Neural cell (in vitro differentiated cells): ENCODE measurements around the gene FAM168B. TPM values are rescaled to one million over a fixed set of nuclear protein-coding genes. Genes with fewer than 3 reads are reported as not detected.
A peak's percentile ranks its signal among the peaks of the same experiment; 100 is the strongest.

Experiments
- H2AFZ ChIP-seq: fragments of 200-600, 300-800 bp; sonication (generic), shearing (Covaris generic); 2 replicates; pipeline ENCODE4 v1.6.0; 2014; ENCODE audit warnings: low read depth, mild to moderate bottlenecking, antibody characterized with exemption, low read length, moderate library complexity
- H3F3A ChIP-seq: fragments of 200-600 bp; shearing (Covaris generic); 2 replicates; pipeline ENCODE4 v1.6.1; 2016; ENCODE audit warnings: mild to moderate bottlenecking, moderate library complexity, mixed read lengths, antibody characterized with exemption, low read length; ENCODE audit not compliant: insufficient read depth, poor library complexity, severe bottlenecking
- H3K27ac ChIP-seq: fragments of 200-600, 300-800 bp; sonication (generic), shearing (Covaris generic); 2 replicates; pipeline ENCODE4 v1.5.1; 2014; ENCODE audit warnings: mild to moderate bottlenecking, low read length, moderate library complexity
- H3K27me3 ChIP-seq: fragments of 300-800, 200-600 bp; sonication (generic), shearing (Covaris generic); 2 replicates; pipeline ENCODE4 v1.6.0; 2014; ENCODE audit warnings: mild to moderate bottlenecking, low read depth, low read length, moderate library complexity; ENCODE audit not compliant: insufficient read depth
- H3K36me3 ChIP-seq: fragments of 300-800, 200-600 bp; sonication (generic), shearing (Covaris generic); 2 replicates; pipeline ENCODE4 v1.5.1; 2014; ENCODE audit warnings: mild to moderate bottlenecking, antibody characterized with exemption, low read length, moderate library complexity; ENCODE audit not compliant: insufficient read depth
- H3K4me2 ChIP-seq: fragments of 300-800, 200-600 bp; sonication (generic), shearing (Covaris generic); 2 replicates; pipeline ENCODE4 v1.6.0; 2014; ENCODE audit warnings: mild to moderate bottlenecking, low read length
- H3K4me3 ChIP-seq: fragments of 300-800, 200-600 bp; sonication (generic), shearing (Covaris generic); 2 replicates; pipeline ENCODE4 v1.5.1; 2014; ENCODE audit warnings: mild to moderate bottlenecking, low read length, moderate library complexity
- H3K79me2 ChIP-seq: fragments of 200-600 bp; shearing (Covaris generic); replicated peaks from 2 replicates; pipeline ENCODE4 v1.6.0; 2014; ENCODE audit warnings: mild to moderate bottlenecking, low read length, moderate library complexity; ENCODE audit not compliant: insufficient read depth
- H3K9ac ChIP-seq: fragments of 300-800, 200-600 bp; sonication (generic), shearing (Covaris generic); 2 replicates; pipeline ENCODE4 v1.6.1; 2016; ENCODE audit warnings: mild to moderate bottlenecking, low read length, mixed read lengths
- H3K9me2 ChIP-seq: fragments of 200-600 bp; shearing (Covaris generic); 2 replicates; pipeline ENCODE4 v1.6.1; 2016; ENCODE audit warnings: mild to moderate bottlenecking, low read length, mixed read lengths; ENCODE audit not compliant: insufficient read depth
- H3K9me3 ChIP-seq: fragments of 200-600, 300-800 bp; sonication (generic), shearing (Covaris generic); 2 replicates; pipeline ENCODE4 v1.6.1; 2016; ENCODE audit warnings: mild to moderate bottlenecking, mixed run types, low read length, moderate library complexity, mixed read lengths
- H4K20me1 ChIP-seq: fragments of 200-600 bp; shearing (Covaris generic); 2 replicates; pipeline ENCODE4 v1.6.1; 2016; ENCODE audit warnings: mild to moderate bottlenecking, mixed run types; ENCODE audit not compliant: insufficient read depth
- EP300 ChIP-seq: fragments of 450-650 bp; conservative IDR thresholded peaks from 2 replicates; pipeline ENCODE4 v1.6.1; 2014; ENCODE audit warnings: antibody characterized with exemption, mild to moderate bottlenecking, moderate library complexity; ENCODE audit not compliant: poor library complexity, severe bottlenecking
- EZH2 ChIP-seq: fragments of 200-600, 300-800 bp; shearing (Covaris generic), sonication (generic); IDR thresholded peaks from 2 replicates; pipeline ENCODE4 v1.6.1; 2014; ENCODE audit warnings: antibody characterized with exemption, low read length, borderline replicate concordance, mild to moderate bottlenecking; ENCODE audit not compliant: insufficient read depth, poor library complexity, severe bottlenecking
- MXI1 ChIP-seq: fragments of 450-650 bp; conservative IDR thresholded peaks from 2 replicates; pipeline ENCODE4 v1.6.1; 2014; ENCODE audit warnings: antibody characterized with exemption, mild to moderate bottlenecking; ENCODE audit not compliant: poor library complexity, severe bottlenecking
- POLR2AphosphoS5 ChIP-seq: IDR thresholded peaks from 2 replicates; pipeline ENCODE4 v1.6.1; 2012
- RAD21 ChIP-seq: fragments of 450-650 bp; conservative IDR thresholded peaks from 2 replicates; pipeline ENCODE4 v1.6.1; 2014; ENCODE audit warnings: antibody characterized with exemption, mild to moderate bottlenecking, moderate library complexity
- SMC3 ChIP-seq: fragments of 450-650 bp; conservative IDR thresholded peaks from 2 replicates; pipeline ENCODE4 v1.6.1; 2014; ENCODE audit warnings: antibody characterized with exemption, mild to moderate bottlenecking, moderate library complexity; ENCODE audit not compliant: poor library complexity
- TAF1 ChIP-seq: IDR thresholded peaks from 2 replicates; pipeline ENCODE4 v1.6.1; 2012; ENCODE audit warnings: low read depth
- polyA plus RNA-seq: library from polyadenylated mRNA; depleted of rRNA; stranded (reverse); fragments of >200 nt; gene quantifications from 2 replicates; pipeline ENCODE4 v1.2.3, GENCODE V29; 2014
- TF ChIP-seq, protein P1 (sequence below): IDR thresholded peaks from 2 replicates; pipeline ENCODE4 v1.6.1; 2012; ENCODE audit warnings: borderline replicate concordance
- TF ChIP-seq, protein P2 (sequence below): fragments of 450-650 bp; IDR thresholded peaks from 2 replicates; pipeline ENCODE4 v1.5.1; 2014; ENCODE audit warnings: antibody characterized with exemption, mild to moderate bottlenecking, moderate library complexity; ENCODE audit not compliant: poor library complexity, severe bottlenecking

The FAM168B gene
- polyA plus RNA-seq, 1 donor from 2014 or later: 162 TPM

DNA sequence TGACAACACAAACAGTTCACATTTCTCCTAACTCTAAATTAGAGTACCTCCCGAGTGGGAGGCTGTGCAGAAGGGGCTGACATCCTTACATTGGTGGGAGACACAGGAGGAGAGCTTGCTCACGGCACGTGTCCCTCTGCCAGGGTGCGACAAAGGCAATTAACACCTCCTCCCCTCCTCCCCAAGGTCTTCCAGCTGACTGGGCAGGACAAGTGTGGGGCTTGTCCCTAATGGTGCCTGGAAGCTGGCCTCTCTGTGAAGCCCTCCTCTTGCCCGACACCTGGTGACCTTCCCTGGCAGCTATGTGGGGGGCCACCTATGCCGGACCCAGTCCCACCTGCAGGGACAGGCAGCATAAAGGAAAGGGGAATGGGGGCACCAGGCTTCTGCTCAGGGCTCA lies 57.0 kb downstream of the FAM168B start:
- peak overlapping the region; percentile 8 for H3K27ac ChIP-seq
- no peak overlapping the region for H2AFZ ChIP-seq
- no peak overlapping the region for H3K4me3 ChIP-seq
- H3K4me2 ChIP-seq: no peak overlapping the region
- no peaks in the 10 kb centered on the region for H4K20me1 ChIP-seq
- TF ChIP-seq SMC3 (no peak), EP300 (no peak), TAF1 (no peak), POLR2AphosphoS5 (no peak), EZH2 (no peak), MXI1 (no peak), RAD21 (no peak)
- TF ChIP-seq, protein P1, sequence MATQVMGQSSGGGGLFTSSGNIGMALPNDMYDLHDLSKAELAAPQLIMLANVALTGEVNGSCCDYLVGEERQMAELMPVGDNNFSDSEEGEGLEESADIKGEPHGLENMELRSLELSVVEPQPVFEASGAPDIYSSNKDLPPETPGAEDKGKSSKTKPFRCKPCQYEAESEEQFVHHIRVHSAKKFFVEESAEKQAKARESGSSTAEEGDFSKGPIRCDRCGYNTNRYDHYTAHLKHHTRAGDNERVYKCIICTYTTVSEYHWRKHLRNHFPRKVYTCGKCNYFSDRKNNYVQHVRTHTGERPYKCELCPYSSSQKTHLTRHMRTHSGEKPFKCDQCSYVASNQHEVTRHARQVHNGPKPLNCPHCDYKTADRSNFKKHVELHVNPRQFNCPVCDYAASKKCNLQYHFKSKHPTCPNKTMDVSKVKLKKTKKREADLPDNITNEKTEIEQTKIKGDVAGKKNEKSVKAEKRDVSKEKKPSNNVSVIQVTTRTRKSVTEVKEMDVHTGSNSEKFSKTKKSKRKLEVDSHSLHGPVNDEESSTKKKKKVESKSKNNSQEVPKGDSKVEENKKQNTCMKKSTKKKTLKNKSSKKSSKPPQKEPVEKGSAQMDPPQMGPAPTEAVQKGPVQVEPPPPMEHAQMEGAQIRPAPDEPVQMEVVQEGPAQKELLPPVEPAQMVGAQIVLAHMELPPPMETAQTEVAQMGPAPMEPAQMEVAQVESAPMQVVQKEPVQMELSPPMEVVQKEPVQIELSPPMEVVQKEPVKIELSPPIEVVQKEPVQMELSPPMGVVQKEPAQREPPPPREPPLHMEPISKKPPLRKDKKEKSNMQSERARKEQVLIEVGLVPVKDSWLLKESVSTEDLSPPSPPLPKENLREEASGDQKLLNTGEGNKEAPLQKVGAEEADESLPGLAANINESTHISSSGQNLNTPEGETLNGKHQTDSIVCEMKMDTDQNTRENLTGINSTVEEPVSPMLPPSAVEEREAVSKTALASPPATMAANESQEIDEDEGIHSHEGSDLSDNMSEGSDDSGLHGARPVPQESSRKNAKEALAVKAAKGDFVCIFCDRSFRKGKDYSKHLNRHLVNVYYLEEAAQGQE: no peak
- TF ChIP-seq, protein P2, sequence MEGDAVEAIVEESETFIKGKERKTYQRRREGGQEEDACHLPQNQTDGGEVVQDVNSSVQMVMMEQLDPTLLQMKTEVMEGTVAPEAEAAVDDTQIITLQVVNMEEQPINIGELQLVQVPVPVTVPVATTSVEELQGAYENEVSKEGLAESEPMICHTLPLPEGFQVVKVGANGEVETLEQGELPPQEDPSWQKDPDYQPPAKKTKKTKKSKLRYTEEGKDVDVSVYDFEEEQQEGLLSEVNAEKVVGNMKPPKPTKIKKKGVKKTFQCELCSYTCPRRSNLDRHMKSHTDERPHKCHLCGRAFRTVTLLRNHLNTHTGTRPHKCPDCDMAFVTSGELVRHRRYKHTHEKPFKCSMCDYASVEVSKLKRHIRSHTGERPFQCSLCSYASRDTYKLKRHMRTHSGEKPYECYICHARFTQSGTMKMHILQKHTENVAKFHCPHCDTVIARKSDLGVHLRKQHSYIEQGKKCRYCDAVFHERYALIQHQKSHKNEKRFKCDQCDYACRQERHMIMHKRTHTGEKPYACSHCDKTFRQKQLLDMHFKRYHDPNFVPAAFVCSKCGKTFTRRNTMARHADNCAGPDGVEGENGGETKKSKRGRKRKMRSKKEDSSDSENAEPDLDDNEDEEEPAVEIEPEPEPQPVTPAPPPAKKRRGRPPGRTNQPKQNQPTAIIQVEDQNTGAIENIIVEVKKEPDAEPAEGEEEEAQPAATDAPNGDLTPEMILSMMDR: no peak
- H3K79me2 ChIP-seq: no peaks in the 10 kb centered on the region
- H3K9ac ChIP-seq: no peak overlapping the region
- no peaks in the 10 kb centered on the region for H3K9me3 ChIP-seq
- no peaks in the 10 kb centered on the region for H3K9me2 ChIP-seq
- H3K27me3 ChIP-seq: no peaks in the 10 kb centered on the region
- no peaks in the 10 kb centered on the region for H3F3A ChIP-seq
- no peaks in the 10 kb centered on the region for H3K36me3 ChIP-seq

DNA sequence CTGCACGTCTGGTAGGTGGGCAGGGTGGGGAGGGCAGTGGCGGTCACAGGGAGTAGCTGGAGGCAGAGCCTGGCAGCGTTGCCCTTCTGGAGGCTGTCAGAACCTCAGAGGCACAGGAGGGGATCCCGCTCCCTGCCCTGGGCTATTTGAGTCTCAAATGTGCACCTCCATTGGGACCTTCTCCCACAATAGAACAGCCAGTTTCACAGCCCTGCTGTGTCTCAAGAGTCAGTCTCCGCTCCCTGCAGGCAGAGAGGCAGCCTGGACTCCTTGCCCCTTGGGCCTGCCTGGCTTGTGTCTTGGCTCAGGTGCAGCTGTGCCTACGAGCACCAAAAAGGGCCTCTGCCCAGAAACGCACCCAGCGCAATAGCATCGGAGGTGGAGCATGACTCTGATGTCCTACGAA lies 57.4 kb downstream of the FAM168B start:
- peak overlapping the region; percentile 8 for H3K27ac ChIP-seq
- no peak overlapping the region for H3K4me2 ChIP-seq
- peak overlapping the region; percentile 60 for H3K9ac ChIP-seq
- peak overlapping the region; percentile 66 for H3K4me3 ChIP-seq
- H2AFZ ChIP-seq: no peak overlapping the region
- no peaks in the 10 kb centered on the region for H3K9me3 ChIP-seq
- H3K79me2 ChIP-seq: no peaks in the 10 kb centered on the region
- no peak for TF ChIP-seq EP300
- no peak for TF ChIP-seq MXI1
- TF ChIP-seq EZH2: no peak
- TF ChIP-seq POLR2AphosphoS5: no peak
- TF ChIP-seq, protein P2: no peak
- TF ChIP-seq TAF1: no peak
- no peak for TF ChIP-seq SMC3
- TF ChIP-seq, protein P1: no peak
- no peak for TF ChIP-seq RAD21
- no peaks in the 10 kb centered on the region for H3K36me3 ChIP-seq
- no peaks in the 10 kb centered on the region for H3K27me3 ChIP-seq
- H3K9me2 ChIP-seq: no peaks in the 10 kb centered on the region
- no peaks in the 10 kb centered on the region for H3F3A ChIP-seq
- no peaks in the 10 kb centered on the region for H4K20me1 ChIP-seq
